Stimulated activated CD4-positive, alpha-beta T cell treated with anti-CD3 and anti-CD28 coated beads, Interleukin-2, amount 100 ng/mL, for 48 hours (primary cell): Measurements from ENCODE around the gene DYNLRB2.

Source experiments
- DNase-seq, 2 donors: peaks; one replicate each; pipeline ENCODE4 v3.0.0-alpha.2; 2020

Gene DYNLRB2

GRCh38 chr16:80554033-80554432, 13.2 kb downstream of the DYNLRB2 start:
- DNase-seq: no peak

GRCh38 chr16:80556481-80556880, 15.7 kb downstream of the DYNLRB2 start:
- no peak for DNase-seq

- no peak for DNase-seq
These were observed 16.2 kb downstream of the DYNLRB2 start for GRCh38 chr16:80557037-80557436.

GRCh38 chr16:80559369-80559768, 18.6 kb downstream of the DYNLRB2 start:
- DNase-seq: no peak

GRCh38 chr16:80563066-80563465, 22.3 kb downstream of the DYNLRB2 start:
- DNase-seq: no peak

- DNase-seq: no peak
These were observed 23.6 kb downstream of the DYNLRB2 start for GRCh38 chr16:80564394-80564793.

- peak; percentile 62 to 65 for DNase-seq
These were observed 28.8 kb downstream of the DYNLRB2 start for GRCh38 chr16:80569440-80570105.

GRCh38 chr16:80570106-80570478, 29.3 kb downstream of the DYNLRB2 start:
- DNase-seq: no peak

- DNase-seq: no peak
These were observed 32.9 kb downstream of the DYNLRB2 start for GRCh38 chr16:80573700-80574120.

GRCh38 chr16:80576343-80576912, 35.6 kb downstream of the DYNLRB2 start:
- no peak for DNase-seq

- DNase-seq: no peak
These were observed 36.9 kb downstream of the DYNLRB2 start for GRCh38 chr16:80577485-80578280.

- DNase-seq: peak; percentile 55 to 56
These were observed 39.5 kb downstream of the DYNLRB2 start for GRCh38 chr16:80580109-80580832.

- peak; percentile 38 to 49 for DNase-seq
These were observed 42.7 kb downstream of the DYNLRB2 start for GRCh38 chr16:80583466-80583865.

GRCh38 chr16:80585764-80586163, 45.0 kb downstream of the DYNLRB2 start:
- no peak for DNase-seq

- DNase-seq: no peak
These were observed 45.7 kb downstream of the DYNLRB2 start for GRCh38 chr16:80586476-80586875.

- no peak for DNase-seq
These were observed 46.3 kb downstream of the DYNLRB2 start for GRCh38 chr16:80587071-80587470.

- DNase-seq: no peak
These were observed 50.5 kb downstream of the DYNLRB2 start for GRCh38 chr16:80591071-80591915.

- no peak for DNase-seq
These were observed 51.5 kb downstream of the DYNLRB2 start for GRCh38 chr16:80592273-80592672.

GRCh38 chr16:80594756-80595155, 54.0 kb downstream of the DYNLRB2 start:
- no peak for DNase-seq

GRCh38 chr16:80596507-80597207, 55.9 kb downstream of the DYNLRB2 start:
- DNase-seq: no peak

GRCh38 chr16:80599466-80599865, 58.7 kb downstream of the DYNLRB2 start:
- DNase-seq: no peak
